ENCODE measurements around the gene NLN.
"Not testable (repeated sequence)": the region's sequence is repeated elsewhere in the genome, so short reads cannot be mapped to it uniquely, and the experiment has no call there.

Gene NLN

GRCh38 chr5:65871776-65872175, 149.8 kb downstream of the NLN start:
- DNase-seq (ENCODE audit: low read depth in 2 of 2): not testable (repeated sequence)

- DNase-seq (ENCODE audit: low read depth in 2 of 2): no peak
Measured at GRCh38 chr5:65873181-65873750, 151.3 kb downstream of the NLN start.

GRCh38 chr5:65874241-65874640, 152.2 kb downstream of the NLN start:
- DNase-seq (ENCODE audit: low read depth in 2 of 2): no peak

GRCh38 chr5:65876496-65876895, 154.5 kb downstream of the NLN start:
- no peak for DNase-seq (ENCODE audit: low read depth in 2 of 2)

- no peak for DNase-seq (ENCODE audit: low read depth in 2 of 2)
Measured at GRCh38 chr5:65876970-65877369, 155.0 kb downstream of the NLN start.

All from activated CD4-positive, alpha-beta T cell treated with anti-CD3 and anti-CD28 coated beads for 24 hours (primary cell).